GM12878 (cell line): ENCODE data around the gene CLECL1. TPM values are rescaled to one million over a fixed set of nuclear protein-coding genes. Genes with fewer than 3 reads are reported as not detected.
A peak's percentile ranks its signal among the peaks of the same experiment; 100 is the strongest.

Experiments used
- BACH1 ChIP-seq: fragments of 450-650 bp; IDR thresholded peaks from 2 replicates; pipeline ENCODE4 v1.6.1; 2017; ENCODE audit warnings: mild to moderate bottlenecking, borderline replicate concordance
- BMI1 ChIP-seq: fragments of 450-650 bp; IDR thresholded peaks from 2 replicates; pipeline ENCODE4 v1.6.1; 2016; ENCODE audit warnings: mild to moderate bottlenecking, moderate library complexity, borderline replicate concordance
- E2F8 ChIP-seq: fragments of 450-650 bp; IDR thresholded peaks from 2 replicates; pipeline ENCODE4 v1.6.1; 2018; ENCODE audit warnings: mild to moderate bottlenecking, low read depth, moderate library complexity; ENCODE audit not compliant: partially characterized antibody
- GATAD2B ChIP-seq: fragments of 450-650 bp; conservative IDR thresholded peaks from 2 replicates; pipeline ENCODE4 v1.6.1; 2017; ENCODE audit warnings: low read depth, mild to moderate bottlenecking, moderate library complexity
- IKZF1 ChIP-seq: fragments of 450-650 bp; conservative IDR thresholded peaks from 2 replicates; pipeline ENCODE4 v1.6.1; 2017; ENCODE audit warnings: antibody characterized with exemption, mild to moderate bottlenecking
- NR2F1 ChIP-seq: fragments of 450-650 bp; conservative IDR thresholded peaks from 2 replicates; pipeline ENCODE4 v1.6.1; 2017; ENCODE audit warnings: mild to moderate bottlenecking
- POU2F2 ChIP-seq: IDR thresholded peaks from 3 replicates; pipeline ENCODE4 v1.6.1; 2011; ENCODE audit warnings: low read depth, mild to moderate bottlenecking, low read length, borderline replicate concordance
- RUNX3 ChIP-seq: IDR thresholded peaks from 2 replicates; pipeline ENCODE4 v1.6.1; 2012; ENCODE audit warnings: low read length, inconsistent platforms
- polyA plus RNA-seq, 11 experiments: library from polyadenylated mRNA; depleted of rRNA in 4 of 11; unstranded in 6 of 11; stranded (reverse) in 5 of 11; fragments of >200 nt; fragmentation: Nextera tagmentation in 4 of 11; fragmentation: Illumina TruSeq in 1 of 11; extraction: Ambion mirVana in 4 of 11; extraction: Trizol in 1 of 11; gene quantifications; 1 replicate in 1 of 11; 2 replicates in 10 of 11; pipeline versions ENCODE4 v1.2.1 to v1.2.3, GENCODE V29; 2011 to 2016; ENCODE audit warnings: inconsistent platforms in 2 of 11, missing spikeins in 2 of 11, low read depth in 1 of 11
- total RNA-seq, 4 experiments: library from RNA; depleted of rRNA in 3 of 4; stranded (reverse); fragments of >200 nt in 3 of 4; fragmentation: Illumina TruSeq in 1 of 4; extraction: Trizol in 1 of 4; gene quantifications; 2 replicates each; pipeline versions ENCODE4 v1.2.1 to v1.2.3, GENCODE V29; 2013 to 2021
- TF ChIP-seq, protein P1 (sequence below): fragments of 450-650 bp; IDR thresholded peaks from 2 replicates; pipeline ENCODE4 v1.6.1; 2014; ENCODE audit warnings: mild to moderate bottlenecking

CLECL1 gene
- total and polyA plus RNA-seq, 10 of the 15 experiments (the other 5 are each of a cell fraction or from before 2014, with no cell fraction given) = 4.6 to 56.5 (median 46.4) TPM

DNA sequence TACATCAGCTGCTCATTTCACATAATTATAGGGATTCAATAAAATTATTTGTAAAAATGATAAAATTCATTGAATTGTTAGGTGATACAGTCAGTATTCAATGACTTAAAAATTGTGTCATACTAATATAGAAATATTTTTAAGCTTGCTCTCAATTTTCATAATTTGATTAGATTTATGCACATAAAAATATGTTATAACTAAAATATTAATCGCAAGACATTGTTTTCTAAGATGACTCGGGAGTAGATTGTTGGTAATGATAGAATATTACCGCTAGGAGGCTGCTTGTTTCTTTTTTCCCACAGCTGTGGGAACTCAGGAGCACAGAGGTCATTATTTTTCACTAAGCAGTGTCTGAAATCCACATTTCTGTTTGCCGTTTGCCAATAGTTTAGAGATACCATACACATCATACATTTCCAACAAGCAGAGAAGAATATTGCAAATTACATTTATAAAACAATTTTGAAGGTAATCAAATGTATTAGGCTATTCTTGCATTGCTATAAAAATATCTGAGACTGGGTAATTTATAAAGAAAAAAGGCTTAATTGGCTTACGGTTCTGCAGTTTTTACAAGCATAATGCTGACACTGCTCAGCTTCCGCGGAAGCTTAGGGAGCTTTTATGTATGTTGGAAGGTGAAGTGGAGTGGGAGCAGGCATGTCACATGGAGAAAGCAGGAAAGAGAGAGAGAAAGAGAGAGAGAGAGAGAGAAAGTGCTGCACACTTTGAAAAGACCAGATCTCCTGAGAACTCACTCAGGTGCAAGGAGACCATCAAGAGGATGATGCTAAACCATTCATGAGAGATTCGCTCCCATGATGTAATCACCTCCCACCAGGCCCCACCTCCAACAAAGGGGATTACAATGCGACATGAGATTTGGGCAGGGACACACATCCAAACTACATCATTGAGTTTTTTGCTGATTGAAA is 18.6 kb upstream of the CLECL1 start (continued):
- TF ChIP-seq, protein P1, sequence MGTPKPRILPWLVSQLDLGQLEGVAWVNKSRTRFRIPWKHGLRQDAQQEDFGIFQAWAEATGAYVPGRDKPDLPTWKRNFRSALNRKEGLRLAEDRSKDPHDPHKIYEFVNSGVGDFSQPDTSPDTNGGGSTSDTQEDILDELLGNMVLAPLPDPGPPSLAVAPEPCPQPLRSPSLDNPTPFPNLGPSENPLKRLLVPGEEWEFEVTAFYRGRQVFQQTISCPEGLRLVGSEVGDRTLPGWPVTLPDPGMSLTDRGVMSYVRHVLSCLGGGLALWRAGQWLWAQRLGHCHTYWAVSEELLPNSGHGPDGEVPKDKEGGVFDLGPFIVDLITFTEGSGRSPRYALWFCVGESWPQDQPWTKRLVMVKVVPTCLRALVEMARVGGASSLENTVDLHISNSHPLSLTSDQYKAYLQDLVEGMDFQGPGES = no peak
- TF ChIP-seq BACH1 (peak; percentile 90; the same call in 1 of the 2 replicates), GATAD2B (0 out of 2 replicates have a peak, but pooled peaks have one; percentile 44), BMI1 (peak; percentile 69), E2F8 (peak; percentile 40), RUNX3 (peak; percentile 47), IKZF1 (0 out of 2 replicates have a peak, but pooled peaks have one; percentile 41), POU2F2 (peak; percentile 79; the same call in 2 of the 3 replicates), NR2F1 (peak; percentile 83)
